Measurements from ENCODE around the gene FAM217B.

FAM217B gene

GRCh38 chr20:59983076-59983475, 42.9 kb downstream of the FAM217B start:
- DNase-seq, result no peak

GRCh38 chr20:59984541-59984940, 44.4 kb downstream of the FAM217B start:
- no peak for DNase-seq

- no peak for DNase-seq
These were observed 45.0 kb downstream of the FAM217B start for GRCh38 chr20:59985164-59985563.

GRCh38 chr20:59985864-59986263, 45.7 kb downstream of the FAM217B start:
- DNase-seq, result no peak

- no peak for DNase-seq
These were observed 46.9 kb downstream of the FAM217B start for GRCh38 chr20:59987135-59987534.

- no peak for DNase-seq
These were observed 48.0 kb downstream of the FAM217B start for GRCh38 chr20:59988141-59988540.

- no peak for DNase-seq
These were observed 52.4 kb downstream of the FAM217B start for GRCh38 chr20:59992526-59993084.

GRCh38 chr20:59993736-59994430, 53.7 kb downstream of the FAM217B start:
- DNase-seq, result no peak

GRCh38 chr20:59994697-59995122, 54.5 kb downstream of the FAM217B start:
- DNase-seq, result no peak

- no peak for DNase-seq
These were observed 55.9 kb downstream of the FAM217B start for GRCh38 chr20:59996108-59996507.

GRCh38 chr20:59997896-59998295, 57.7 kb downstream of the FAM217B start:
- DNase-seq, result no peak
